ENCODE results near the gene ATP1A1. TPM values are rescaled to one million over a fixed set of nuclear protein-coding genes. Genes with fewer than 3 reads are reported as not detected.

The ATP1A1 gene
- total RNA-seq, 2 donors from 2014 or later: 208 to 285 TPM

DNA sequence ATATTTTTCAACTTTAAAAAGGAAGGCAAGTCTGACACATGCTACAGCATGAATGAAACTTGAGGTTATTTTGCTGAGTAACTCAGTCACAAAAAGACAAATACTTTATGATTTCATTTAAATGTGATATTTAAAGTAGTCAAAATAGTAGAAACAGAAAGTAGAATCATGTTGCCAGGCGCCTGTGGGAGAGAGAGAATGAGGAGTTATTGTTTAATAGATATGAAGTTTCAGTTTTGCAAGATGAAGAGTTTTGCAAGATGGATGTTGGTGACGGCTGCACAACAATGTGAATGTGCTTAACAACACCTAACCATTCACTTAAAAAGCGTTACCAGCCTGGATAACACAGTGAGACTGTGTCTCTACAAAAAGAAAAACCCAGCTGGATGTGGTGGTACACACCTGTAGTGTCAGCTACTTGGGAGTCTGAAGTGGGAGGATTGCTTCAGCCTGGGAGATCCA, 20.7 kb upstream of the ATP1A1 start:
- H3K4me3 Mint-ChIP-seq: no peak overlapping the region
- no peaks in the 10 kb centered on the region for H3K36me3 Mint-ChIP-seq
- no peaks in the 10 kb centered on the region for H3K27me3 Mint-ChIP-seq
- no peak for DNase-seq (ENCODE audit: low spot score)
- H3K27ac Mint-ChIP-seq: no peak overlapping the region
- peaks cover 0 to 8% of the 10 kb centered on the region in 2 donors for H3K4me1 Mint-ChIP-seq (ENCODE audit: low read depth in 2 of 2)
- no peaks in the 10 kb centered on the region for H3K9me3 Mint-ChIP-seq
- peak; percentile 43 to 45 for ATAC-seq

GRCh38 chr1:116353155-116353554, 19.9 kb upstream of the ATP1A1 start:
- Mint-ChIP-seq H3K36me3 (no peaks in the 10 kb centered on the region), H3K4me3 (no peak overlapping the region), H3K27me3 (no peaks in the 10 kb centered on the region), H3K9me3 (no peaks in the 10 kb centered on the region), H3K27ac (no peak overlapping the region), H3K4me1 (ENCODE audit: low read depth in 2 of 2) (peaks cover 0 to 8% of the 10 kb centered on the region in 2 donors)
- ATAC-seq (no peak), DNase-seq (ENCODE audit: low spot score) (no peak)

DNA sequence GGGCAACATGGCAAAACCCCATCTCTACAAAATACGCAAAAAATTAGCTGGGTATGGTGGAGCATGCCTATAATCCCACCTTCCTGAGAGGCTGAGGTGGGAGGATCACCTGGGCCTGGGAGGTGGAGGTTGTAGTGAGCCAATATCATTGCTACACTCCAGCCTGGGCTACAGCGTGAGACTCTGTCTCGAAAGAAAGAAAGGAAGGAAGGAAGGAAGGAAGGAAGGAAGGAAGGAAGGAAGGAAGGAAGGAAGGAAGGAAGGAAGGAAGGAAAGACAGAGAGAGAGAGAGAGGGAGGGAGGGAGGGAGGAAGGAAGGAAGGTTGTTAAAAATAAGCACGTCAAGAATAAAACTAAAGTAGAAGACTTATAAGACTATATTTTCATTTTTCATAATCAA, 17.0 kb upstream of the ATP1A1 start:
- no peaks in the 10 kb centered on the region for H3K27me3 Mint-ChIP-seq
- no peak for DNase-seq (ENCODE audit: low spot score)
- ATAC-seq: no peak
- H3K4me3 Mint-ChIP-seq: no peak overlapping the region
- peaks cover 0 to 8% of the 10 kb centered on the region in 2 donors for H3K4me1 Mint-ChIP-seq (ENCODE audit: low read depth in 2 of 2)
- H3K36me3 Mint-ChIP-seq: no peaks in the 10 kb centered on the region
- H3K9me3 Mint-ChIP-seq: no peaks in the 10 kb centered on the region
- no peak overlapping the region for H3K27ac Mint-ChIP-seq

GRCh38 chr1:116356673-116357072, 16.4 kb upstream of the ATP1A1 start:
- Mint-ChIP-seq H3K9me3 (no peaks in the 10 kb centered on the region), H3K4me3 (no peak overlapping the region), H3K27me3 (no peaks in the 10 kb centered on the region), H3K36me3 (no peaks in the 10 kb centered on the region), H3K27ac (no peak overlapping the region), H3K4me1 (ENCODE audit: low read depth in 2 of 2) (peaks cover 0 to 8% of the 10 kb centered on the region in 2 donors)
- DNase-seq (ENCODE audit: low spot score) (no peak), ATAC-seq (no peak)

GRCh38 chr1:116357487-116357886, 15.6 kb upstream of the ATP1A1 start:
- ATAC-seq: no peak
- H3K4me1 Mint-ChIP-seq (ENCODE audit: low read depth in 2 of 2): peaks cover 0 to 1% of the 10 kb centered on the region in 2 donors
- DNase-seq (ENCODE audit: low spot score): no peak
- no peak overlapping the region for H3K4me3 Mint-ChIP-seq
- no peaks in the 10 kb centered on the region for H3K36me3 Mint-ChIP-seq
- no peaks in the 10 kb centered on the region for H3K9me3 Mint-ChIP-seq
- H3K27me3 Mint-ChIP-seq: no peaks in the 10 kb centered on the region
- no peak overlapping the region for H3K27ac Mint-ChIP-seq

DNA sequence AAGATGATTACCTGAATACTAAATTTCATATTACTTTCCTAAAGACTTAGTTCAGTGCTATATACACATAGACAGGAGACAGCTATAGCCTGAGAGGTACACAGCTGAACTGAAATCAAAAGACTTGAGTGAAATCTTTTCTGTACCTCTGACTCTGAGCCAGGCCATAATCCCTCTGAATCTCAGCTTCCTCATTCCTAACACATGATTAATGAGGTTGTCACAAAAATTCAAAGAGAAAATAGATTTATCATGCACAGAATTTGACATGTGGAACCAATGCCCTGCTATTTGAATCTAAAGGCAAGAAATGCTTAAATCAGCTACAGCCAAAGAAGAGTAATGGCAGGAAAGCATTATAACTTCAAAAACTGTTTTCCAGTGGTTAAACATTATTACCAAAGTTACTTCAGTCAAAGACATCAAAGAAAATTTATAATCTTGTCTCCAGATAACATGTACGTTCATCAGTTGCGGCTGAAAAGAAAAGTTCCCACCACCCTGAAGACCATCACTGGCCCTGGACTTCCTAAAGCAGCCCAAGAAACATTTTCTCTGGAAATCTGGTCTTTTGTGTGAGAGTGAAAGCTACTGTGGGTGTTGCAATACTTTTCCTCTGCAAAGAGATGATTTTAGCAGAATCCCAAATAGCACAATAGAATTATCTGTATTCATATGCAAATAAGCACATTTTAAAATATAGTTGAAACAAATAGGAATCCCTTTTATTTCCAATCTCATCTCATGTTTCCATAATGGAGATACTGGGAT, 13.8 kb upstream of the ATP1A1 start:
- no peak for DNase-seq (ENCODE audit: low spot score)
- Mint-ChIP-seq H3K9me3 (no peaks in the 10 kb centered on the region), H3K4me3 (no peak overlapping the region), H3K4me1 (ENCODE audit: low read depth in 2 of 2) (no peaks in the 10 kb centered on the region), H3K36me3 (no peaks in the 10 kb centered on the region), H3K27ac (no peak overlapping the region), H3K27me3 (no peaks in the 10 kb centered on the region)
- ATAC-seq: no peak

GRCh38 chr1:116359871-116360270, 13.2 kb upstream of the ATP1A1 start:
- Mint-ChIP-seq H3K9me3 (no peaks in the 10 kb centered on the region), H3K27me3 (no peaks in the 10 kb centered on the region), H3K4me3 (no peak overlapping the region), H3K27ac (no peak overlapping the region), H3K4me1 (ENCODE audit: low read depth in 2 of 2) (no peaks in the 10 kb centered on the region), H3K36me3 (no peaks in the 10 kb centered on the region)
- ATAC-seq (no peak), DNase-seq (ENCODE audit: low spot score) (no peak)

DNA sequence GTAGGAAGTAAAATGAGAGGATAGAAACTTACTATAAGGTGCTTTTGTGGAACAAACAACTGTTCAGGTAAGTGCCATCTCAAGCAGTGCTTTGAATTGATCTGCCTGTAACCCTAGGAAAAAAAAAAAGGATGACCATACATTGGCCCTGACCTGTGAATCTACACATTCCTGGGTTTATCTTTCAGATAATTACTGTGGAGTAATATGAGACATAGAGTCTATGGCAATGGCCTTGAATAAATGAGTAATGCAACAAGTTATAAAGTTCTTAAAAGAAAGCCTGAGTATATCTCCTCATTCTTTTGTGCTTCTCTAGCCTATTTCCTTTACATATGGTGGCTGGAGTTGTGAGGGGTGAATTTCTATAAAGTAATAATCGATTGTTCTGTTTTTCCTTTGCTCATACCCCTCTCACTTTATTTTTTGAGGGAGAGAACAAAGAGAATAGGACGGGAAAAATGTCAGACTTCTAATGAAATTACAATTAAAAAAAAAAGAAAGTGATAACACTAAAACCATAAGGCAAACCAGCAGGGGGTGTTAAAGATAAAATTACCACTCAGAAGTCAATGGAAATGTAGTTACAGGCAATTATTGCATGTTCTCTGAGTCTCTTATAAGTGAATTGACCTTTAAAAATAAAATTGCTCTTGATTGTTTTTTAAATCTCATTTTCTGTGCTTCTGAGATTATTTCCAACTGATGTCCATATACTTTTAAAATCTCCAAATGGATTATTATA, 12.4 kb upstream of the ATP1A1 start:
- Mint-ChIP-seq H3K27ac (no peak overlapping the region), H3K27me3 (no peaks in the 10 kb centered on the region), H3K4me1 (ENCODE audit: low read depth in 2 of 2) (no peaks in the 10 kb centered on the region), H3K9me3 (no peaks in the 10 kb centered on the region), H3K4me3 (no peak overlapping the region), H3K36me3 (no peaks in the 10 kb centered on the region)
- no peak for DNase-seq (ENCODE audit: low spot score)
- ATAC-seq: no peak

- ATAC-seq (no peak), DNase-seq (ENCODE audit: low spot score) (no peak)
- Mint-ChIP-seq H3K27me3 (no peaks in the 10 kb centered on the region), H3K36me3 (no peaks in the 10 kb centered on the region), H3K4me1 (ENCODE audit: low read depth in 2 of 2) (no peaks in the 10 kb centered on the region), H3K27ac (no peak overlapping the region), H3K9me3 (no peaks in the 10 kb centered on the region), H3K4me3 (no peak overlapping the region)
Observed at GRCh38 chr1:116361648-116362047, 11.4 kb upstream of the ATP1A1 start.

GRCh38 chr1:116362050-116362449, 11.0 kb upstream of the ATP1A1 start:
- peaks cover 0 to 3% of the 10 kb centered on the region in 2 donors for H3K27me3 Mint-ChIP-seq
- H3K27ac Mint-ChIP-seq: no peak overlapping the region
- no peaks in the 10 kb centered on the region for H3K9me3 Mint-ChIP-seq

GRCh38 chr1:116365353-116365780, 7.7 kb upstream of the ATP1A1 start:
- H3K4me1 Mint-ChIP-seq (ENCODE audit: low read depth in 2 of 2): peaks cover 10 to 14% of the 10 kb centered on the region in 2 donors
- no peaks in the 10 kb centered on the region for H3K9me3 Mint-ChIP-seq
- H3K27ac Mint-ChIP-seq: no peak overlapping the region
- DNase-seq (ENCODE audit: low spot score) (no peak), ATAC-seq (no peak)
- no peak overlapping the region for H3K4me3 Mint-ChIP-seq
- peaks cover 0 to 3% of the 10 kb centered on the region in 2 donors for H3K27me3 Mint-ChIP-seq
- no peaks in the 10 kb centered on the region for H3K36me3 Mint-ChIP-seq

More at GRCh38 chr1:116362050-116362449, 11.0 kb upstream of the ATP1A1 start:
- Mint-ChIP-seq H3K4me1 (ENCODE audit: low read depth in 2 of 2) (no peaks in the 10 kb centered on the region), H3K36me3 (no peaks in the 10 kb centered on the region), H3K4me3 (no peak overlapping the region)
- DNase-seq (ENCODE audit: low spot score) (no peak), ATAC-seq (no peak)

- ATAC-seq (no peak), DNase-seq (ENCODE audit: low spot score) (no peak)
- H3K9me3 Mint-ChIP-seq: no peaks in the 10 kb centered on the region
- H3K36me3 Mint-ChIP-seq: no peaks in the 10 kb centered on the region
- peaks cover 0 to 3% of the 10 kb centered on the region in 2 donors for H3K27me3 Mint-ChIP-seq
- peaks cover 10 to 14% of the 10 kb centered on the region in 2 donors for H3K4me1 Mint-ChIP-seq (ENCODE audit: low read depth in 2 of 2)
- no peak overlapping the region for H3K27ac Mint-ChIP-seq
- H3K4me3 Mint-ChIP-seq: no peak overlapping the region
Observed at GRCh38 chr1:116365857-116366256, 7.2 kb upstream of the ATP1A1 start.

DNA sequence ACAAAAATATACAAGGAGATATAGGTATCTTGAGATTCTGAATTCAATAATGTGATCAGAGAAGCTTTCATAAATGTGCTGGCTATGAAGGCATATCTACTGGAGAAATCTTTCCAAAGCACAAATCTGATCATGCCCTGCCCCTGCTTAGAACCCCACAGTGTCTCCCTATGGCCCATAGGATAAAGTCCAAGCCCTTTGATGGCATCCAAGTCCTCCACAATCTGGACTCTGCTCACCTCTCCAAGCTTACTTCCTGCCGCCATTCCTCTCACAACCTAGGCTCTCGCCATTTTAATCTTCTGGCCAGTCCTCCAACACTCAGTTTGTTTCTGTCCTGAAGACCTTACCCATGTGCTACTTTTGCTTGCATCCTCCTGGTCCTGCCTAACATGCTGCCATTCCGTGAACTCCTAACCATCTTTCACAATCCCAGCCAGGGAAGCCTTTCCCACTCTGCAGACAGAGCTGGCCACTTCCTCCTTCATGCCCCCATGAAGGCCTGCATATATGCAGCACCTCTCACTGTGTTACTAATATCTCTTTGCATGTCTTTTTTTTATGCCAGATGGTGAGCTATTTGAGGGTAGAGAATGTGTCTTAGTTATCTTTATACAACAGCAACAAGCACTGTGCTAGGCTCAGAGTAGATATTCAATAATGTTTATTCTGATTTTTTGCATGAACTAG, 5.6 kb upstream of the ATP1A1 start:
- no peak for ATAC-seq

DNA sequence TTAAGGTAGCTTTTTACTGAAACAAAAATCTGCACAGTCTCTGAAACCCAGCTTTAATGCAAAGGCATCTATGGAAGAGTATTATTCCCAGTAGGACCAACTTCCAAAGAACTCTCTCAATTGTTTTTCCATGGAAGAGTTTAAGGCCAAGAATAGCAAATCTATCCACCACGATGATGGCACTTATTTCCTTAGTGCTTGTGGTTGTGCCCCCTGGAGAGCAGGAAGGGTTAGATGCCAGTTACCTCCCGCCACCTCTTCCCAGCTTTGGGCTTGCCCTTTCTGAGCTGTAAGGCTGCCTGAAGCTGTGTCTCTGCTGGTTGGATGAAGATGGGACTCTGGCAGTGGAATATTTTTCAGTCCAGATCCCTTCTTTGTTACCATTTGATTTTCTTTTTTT, 4.8 kb upstream of the ATP1A1 start:
- no peak overlapping the region for H3K27ac Mint-ChIP-seq
- peaks cover 13 to 14% of the 10 kb centered on the region in 2 donors for H3K4me1 Mint-ChIP-seq (ENCODE audit: low read depth in 2 of 2)
- ATAC-seq (no peak), DNase-seq (ENCODE audit: low spot score) (no peak)
- no peaks in the 10 kb centered on the region for H3K36me3 Mint-ChIP-seq
- H3K4me3 Mint-ChIP-seq: no peak overlapping the region
- no peaks in the 10 kb centered on the region for H3K9me3 Mint-ChIP-seq
- peaks cover 0 to 3% of the 10 kb centered on the region in 2 donors for H3K27me3 Mint-ChIP-seq

More for the DNA sequence above, 5.6 kb upstream of the ATP1A1 start:
- Mint-ChIP-seq H3K36me3 (no peaks in the 10 kb centered on the region), H3K27me3 (peaks cover 0 to 3% of the 10 kb centered on the region in 2 donors), H3K4me1 (ENCODE audit: low read depth in 2 of 2) (peaks cover 10 to 14% of the 10 kb centered on the region in 2 donors), H3K4me3 (no peak overlapping the region), H3K9me3 (no peaks in the 10 kb centered on the region), H3K27ac (no peak overlapping the region)
- DNase-seq (ENCODE audit: low spot score): no peak
